ENCODE measurements around the gene CMSS1.
"Not testable (repeated sequence)": the region's sequence is repeated elsewhere in the genome, so short reads cannot be mapped to it uniquely, and the experiment has no call there.

The CMSS1 gene

GRCh38 chr3:99817047-99817436 is 620 bp upstream of the CMSS1 start:
- no peak for DNase-seq (ENCODE audit: low read depth, low spot score)

GRCh38 chr3:99818818-99819217 is 1.2 kb downstream of the CMSS1 start:
- no peak for DNase-seq (ENCODE audit: low read depth, low spot score)

DNA sequence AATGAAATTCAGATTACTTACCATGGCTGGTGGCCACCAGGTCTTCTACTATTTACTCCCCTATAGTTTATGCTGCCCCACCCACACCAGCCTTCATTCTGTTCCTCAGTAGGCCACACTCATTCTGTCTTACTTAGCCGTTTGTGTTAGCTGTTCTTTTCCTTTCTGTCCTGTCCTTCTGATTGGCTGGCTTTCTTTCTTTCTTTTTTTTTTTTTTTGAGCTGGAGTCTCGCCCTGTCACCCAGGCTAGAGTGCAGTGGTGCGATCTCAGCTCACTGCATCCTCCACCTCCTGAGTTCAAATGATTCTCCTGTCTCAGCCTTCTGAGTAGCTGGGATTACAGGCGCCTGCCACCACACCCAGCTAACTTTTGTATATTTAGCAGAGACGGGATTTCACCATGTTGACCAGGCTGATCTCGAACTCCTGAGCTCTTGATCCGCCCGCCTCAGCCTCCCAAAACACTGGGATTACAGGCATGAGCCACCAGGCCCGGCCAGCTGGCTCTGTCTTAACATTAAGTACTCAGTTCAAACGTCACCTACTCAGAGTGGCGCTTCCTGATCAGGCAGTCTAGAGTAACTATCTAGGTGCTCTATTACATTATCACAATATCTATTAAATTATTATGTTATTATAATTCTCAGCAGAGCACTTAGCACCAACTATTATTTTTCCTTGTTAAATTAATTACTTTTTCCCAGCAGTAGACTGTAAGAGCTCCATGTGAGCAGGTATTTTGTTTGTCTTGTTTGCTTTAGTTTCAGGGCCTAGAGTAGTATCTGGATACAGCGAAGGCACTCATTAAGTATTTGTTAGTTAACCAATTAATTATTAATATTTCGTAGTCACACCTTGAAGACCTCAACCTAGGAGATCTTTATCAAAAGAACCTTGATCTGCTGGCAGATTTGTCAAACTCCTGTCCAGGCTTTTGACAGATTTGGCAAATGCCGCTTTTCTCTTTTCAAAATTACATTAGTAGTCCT is 6.4 kb downstream of the CMSS1 start:
- DNase-seq (ENCODE audit: low read depth, low spot score) = no peak

DNA sequence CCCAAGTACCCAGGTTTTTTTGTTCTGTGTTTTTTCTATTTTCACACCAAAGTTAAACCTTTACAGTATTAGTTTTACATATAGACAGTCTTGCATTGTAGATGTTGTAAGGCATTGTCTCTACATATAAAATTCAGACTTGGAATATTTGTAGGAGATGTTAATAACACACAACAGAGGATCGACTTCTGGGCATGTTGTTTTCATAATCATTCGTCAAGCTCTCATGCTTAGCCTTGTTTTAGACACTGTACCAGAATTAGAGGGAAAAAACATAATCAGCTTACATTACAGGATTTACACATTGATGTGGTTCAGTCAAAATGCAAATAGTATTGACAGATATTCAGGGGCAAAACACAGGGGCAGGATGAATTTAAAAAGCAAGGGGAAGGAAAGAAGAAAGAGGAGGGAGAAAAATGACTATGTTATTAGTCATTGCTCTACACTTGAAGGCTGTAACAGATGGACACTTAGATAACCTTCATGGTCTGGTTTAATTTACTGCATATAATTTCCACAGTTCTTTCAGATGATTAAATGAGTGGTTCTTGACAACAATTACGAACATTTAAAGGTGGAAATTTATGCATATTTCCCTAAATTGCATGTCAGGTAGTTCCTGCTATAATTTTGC is 7.5 kb downstream of the CMSS1 start:
- DNase-seq (ENCODE audit: low read depth, low spot score) = no peak

GRCh38 chr3:99829844-99830243 is 12.2 kb downstream of the CMSS1 start:
- no peak for DNase-seq (ENCODE audit: low read depth, low spot score)

GRCh38 chr3:99833617-99834205 is 16.0 kb downstream of the CMSS1 start:
- DNase-seq (ENCODE audit: low read depth, low spot score) = no peak

- DNase-seq (ENCODE audit: low read depth, low spot score) = no peak
Observed at GRCh38 chr3:99834211-99834957, 16.7 kb downstream of the CMSS1 start.

- no peak for DNase-seq (ENCODE audit: low read depth, low spot score)
Observed at GRCh38 chr3:99836681-99837080, 19.0 kb downstream of the CMSS1 start.

GRCh38 chr3:99837715-99838114 is 20.1 kb downstream of the CMSS1 start:
- DNase-seq (ENCODE audit: low read depth, low spot score) = no peak

DNA sequence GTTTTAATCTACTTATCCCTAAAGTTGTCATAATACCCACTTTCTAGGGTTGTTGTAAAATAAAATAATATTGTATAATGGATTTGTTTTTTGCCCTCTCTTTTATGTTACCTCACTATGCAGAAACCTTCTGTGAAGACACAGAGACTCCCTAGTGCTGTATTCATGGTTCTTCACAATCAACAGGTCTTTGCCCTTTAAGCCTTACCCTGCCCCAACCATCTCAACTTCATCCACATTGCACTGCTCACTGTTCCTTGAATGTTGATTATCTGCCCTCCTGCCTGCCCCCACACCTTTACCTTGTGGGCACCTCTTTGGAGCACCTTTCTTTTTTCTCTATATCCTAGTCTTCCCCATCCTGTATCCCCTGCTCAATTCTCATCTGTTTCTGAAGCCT is 21.1 kb downstream of the CMSS1 start:
- DNase-seq (ENCODE audit: low read depth, low spot score) = no peak

GRCh38 chr3:99839613-99840012 is 22.0 kb downstream of the CMSS1 start:
- no peak for DNase-seq (ENCODE audit: low read depth, low spot score)

DNA sequence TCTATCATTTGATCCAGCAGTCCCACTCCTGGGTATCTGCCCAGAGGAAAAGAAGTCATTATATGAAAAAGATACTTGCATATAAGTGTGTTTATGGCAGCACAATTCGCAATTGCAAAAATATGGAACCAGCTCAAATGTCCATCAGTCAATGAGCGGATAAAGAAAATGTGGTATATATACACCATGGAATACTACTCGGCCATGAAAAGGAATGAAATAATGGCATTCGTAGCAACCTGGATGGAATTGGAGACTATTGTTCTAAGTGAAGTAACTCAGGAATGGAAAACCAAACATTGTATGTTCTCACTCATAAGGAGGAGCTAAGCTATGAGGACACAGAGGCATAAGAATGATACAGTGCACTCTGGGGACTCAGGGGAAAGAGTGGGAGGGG is 24.3 kb downstream of the CMSS1 start:
- not testable (repeated sequence) for DNase-seq (ENCODE audit: low read depth, low spot score)

- DNase-seq (ENCODE audit: low read depth, low spot score) = no peak
Observed at GRCh38 chr3:99842826-99843589, 25.3 kb downstream of the CMSS1 start.

GRCh38 chr3:99843590-99844258 is 26.1 kb downstream of the CMSS1 start:
- no peak for DNase-seq (ENCODE audit: low read depth, low spot score)

- no peak for DNase-seq (ENCODE audit: low read depth, low spot score)
Observed at GRCh38 chr3:99845331-99845730, 27.7 kb downstream of the CMSS1 start.

DNA sequence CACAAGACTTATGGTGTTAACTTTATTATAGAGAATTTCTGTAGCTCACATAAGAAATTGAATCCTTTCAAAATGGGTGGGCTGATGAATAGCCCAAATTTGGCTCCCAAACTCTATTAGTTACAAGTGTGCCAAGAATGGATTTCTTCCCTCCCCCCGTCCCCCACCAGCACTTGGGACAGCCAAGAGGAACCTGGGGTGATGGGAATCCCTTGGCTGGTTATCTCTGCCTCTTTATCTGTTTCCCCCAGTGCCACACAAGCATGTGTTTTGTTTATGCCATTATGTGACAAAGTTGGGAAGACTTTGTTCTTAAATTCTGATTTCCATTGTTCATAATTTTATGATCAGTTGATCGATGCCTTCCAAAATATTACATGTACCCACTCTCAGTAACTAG is 28.3 kb downstream of the CMSS1 start:
- DNase-seq (ENCODE audit: low read depth, low spot score) = no peak

DNA sequence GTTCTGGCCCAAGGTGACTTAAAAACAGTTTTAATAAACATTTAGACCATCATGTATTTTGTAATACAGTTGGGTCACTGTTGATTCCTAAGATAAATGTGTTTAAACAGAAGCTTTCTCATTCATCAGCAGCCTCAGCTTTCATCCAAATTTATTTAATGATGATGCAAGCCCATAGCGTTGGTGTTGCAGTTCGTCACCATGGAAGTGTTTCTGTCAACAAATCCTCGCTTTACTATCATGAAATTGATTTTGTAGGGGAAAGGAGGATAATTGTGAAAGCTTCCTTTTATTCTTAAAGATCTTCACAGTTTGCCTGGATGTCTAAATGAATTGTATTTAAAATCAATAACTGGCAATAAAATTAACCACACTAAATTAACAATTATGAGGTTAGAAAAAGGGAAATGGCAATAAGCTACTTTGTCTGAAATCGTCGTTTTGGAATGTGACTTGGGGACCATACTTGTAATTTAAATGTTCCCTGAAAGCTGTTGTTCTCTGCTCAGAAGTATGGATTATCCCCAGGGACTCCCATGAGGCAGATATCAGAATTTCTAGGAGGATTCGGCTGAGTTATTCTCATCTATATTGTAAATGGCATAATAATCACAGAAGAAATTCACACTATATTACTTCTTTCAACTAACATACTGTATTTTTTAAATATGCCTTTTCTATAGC is 29.0 kb downstream of the CMSS1 start:
- DNase-seq (ENCODE audit: low read depth, low spot score) = no peak

- DNase-seq (ENCODE audit: low read depth, low spot score) = no peak
Observed at GRCh38 chr3:99848433-99848832, 30.8 kb downstream of the CMSS1 start.

DNA sequence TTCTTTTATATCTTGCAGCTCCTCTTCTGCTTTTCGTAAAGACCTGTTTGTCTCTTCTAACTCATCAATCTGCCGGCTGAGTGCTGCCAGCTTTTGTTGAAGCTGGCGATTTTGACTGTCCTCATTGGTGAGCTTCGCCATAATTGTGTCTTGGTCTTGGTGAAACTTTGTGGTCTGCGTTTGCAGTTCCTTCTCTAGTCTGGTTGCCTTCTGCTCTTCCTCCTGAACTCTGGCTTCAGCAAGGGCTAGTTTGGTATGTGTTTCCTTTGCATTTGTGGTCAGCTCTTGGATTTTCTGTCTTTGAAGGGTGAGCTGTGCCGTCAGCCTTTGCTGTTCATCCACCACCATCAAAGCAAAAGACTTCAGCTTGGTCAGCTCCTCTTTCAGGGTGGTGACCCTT is 32.9 kb downstream of the CMSS1 start:
- no peak for DNase-seq (ENCODE audit: low read depth, low spot score)

DNA sequence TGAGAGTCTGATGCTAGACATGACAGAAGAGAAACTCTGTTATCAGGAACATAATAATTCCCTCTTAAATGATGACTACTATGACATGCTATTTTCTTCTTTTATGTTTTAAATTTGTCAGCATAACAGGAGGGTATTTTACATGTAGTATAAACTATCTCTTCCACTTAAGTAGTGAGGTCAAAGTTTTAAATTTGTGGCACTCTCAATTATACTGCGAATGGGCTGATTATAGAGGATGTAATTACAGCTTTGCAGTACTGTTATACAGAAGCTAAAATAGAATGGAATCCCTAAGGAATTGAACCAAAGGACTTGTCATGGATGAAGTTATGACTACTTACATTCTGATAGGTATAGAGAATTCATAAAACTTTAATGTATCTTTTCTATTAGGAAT is 34.3 kb downstream of the CMSS1 start:
- DNase-seq (ENCODE audit: low read depth, low spot score) = no peak

Data from activated CD4-positive, CD25-positive, alpha-beta regulatory T cell treated with anti-CD3 and anti-CD28 coated beads, Interleukin-2, amount 50 U/mL, for 16 hours (primary cell).